ENCODE measurements around the gene HBS1L. TPM values are rescaled to one million over a fixed set of nuclear protein-coding genes. Genes with fewer than 3 reads are reported as not detected.

HBS1L gene
- total and polyA plus RNA-seq, 4 donors = 32.7 to 89.0 (median 52.2) TPM

DNA sequence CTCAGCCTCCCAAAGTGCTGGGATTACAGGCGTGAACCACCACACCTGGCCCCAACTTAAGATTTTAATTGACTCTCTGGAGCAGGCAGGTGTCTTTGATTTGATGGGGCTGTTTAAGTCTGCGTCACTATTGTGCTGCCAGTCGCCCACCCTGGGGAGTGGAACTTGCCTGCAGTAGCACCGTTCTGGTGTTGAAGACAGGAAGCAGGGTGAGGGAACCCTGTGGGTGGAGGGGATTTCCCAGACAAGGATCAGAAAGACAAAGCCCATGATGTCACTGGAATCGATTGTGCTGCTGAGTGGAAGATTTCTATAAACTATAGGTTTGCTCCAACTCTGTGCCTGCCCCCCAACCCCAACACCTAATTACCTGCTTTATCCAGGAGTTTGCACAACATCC lies 115.7 kb downstream of the HBS1L start (continued):
- TF ChIP-seq, protein P1, sequence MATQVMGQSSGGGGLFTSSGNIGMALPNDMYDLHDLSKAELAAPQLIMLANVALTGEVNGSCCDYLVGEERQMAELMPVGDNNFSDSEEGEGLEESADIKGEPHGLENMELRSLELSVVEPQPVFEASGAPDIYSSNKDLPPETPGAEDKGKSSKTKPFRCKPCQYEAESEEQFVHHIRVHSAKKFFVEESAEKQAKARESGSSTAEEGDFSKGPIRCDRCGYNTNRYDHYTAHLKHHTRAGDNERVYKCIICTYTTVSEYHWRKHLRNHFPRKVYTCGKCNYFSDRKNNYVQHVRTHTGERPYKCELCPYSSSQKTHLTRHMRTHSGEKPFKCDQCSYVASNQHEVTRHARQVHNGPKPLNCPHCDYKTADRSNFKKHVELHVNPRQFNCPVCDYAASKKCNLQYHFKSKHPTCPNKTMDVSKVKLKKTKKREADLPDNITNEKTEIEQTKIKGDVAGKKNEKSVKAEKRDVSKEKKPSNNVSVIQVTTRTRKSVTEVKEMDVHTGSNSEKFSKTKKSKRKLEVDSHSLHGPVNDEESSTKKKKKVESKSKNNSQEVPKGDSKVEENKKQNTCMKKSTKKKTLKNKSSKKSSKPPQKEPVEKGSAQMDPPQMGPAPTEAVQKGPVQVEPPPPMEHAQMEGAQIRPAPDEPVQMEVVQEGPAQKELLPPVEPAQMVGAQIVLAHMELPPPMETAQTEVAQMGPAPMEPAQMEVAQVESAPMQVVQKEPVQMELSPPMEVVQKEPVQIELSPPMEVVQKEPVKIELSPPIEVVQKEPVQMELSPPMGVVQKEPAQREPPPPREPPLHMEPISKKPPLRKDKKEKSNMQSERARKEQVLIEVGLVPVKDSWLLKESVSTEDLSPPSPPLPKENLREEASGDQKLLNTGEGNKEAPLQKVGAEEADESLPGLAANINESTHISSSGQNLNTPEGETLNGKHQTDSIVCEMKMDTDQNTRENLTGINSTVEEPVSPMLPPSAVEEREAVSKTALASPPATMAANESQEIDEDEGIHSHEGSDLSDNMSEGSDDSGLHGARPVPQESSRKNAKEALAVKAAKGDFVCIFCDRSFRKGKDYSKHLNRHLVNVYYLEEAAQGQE (IDR thresholded peaks at IDR 0.05) = no peak
- TF ChIP-seq EGR1 (IDR thresholded peaks at IDR 0.05; ENCODE audit: low read depth in 2 of 2) = no peak

DNA sequence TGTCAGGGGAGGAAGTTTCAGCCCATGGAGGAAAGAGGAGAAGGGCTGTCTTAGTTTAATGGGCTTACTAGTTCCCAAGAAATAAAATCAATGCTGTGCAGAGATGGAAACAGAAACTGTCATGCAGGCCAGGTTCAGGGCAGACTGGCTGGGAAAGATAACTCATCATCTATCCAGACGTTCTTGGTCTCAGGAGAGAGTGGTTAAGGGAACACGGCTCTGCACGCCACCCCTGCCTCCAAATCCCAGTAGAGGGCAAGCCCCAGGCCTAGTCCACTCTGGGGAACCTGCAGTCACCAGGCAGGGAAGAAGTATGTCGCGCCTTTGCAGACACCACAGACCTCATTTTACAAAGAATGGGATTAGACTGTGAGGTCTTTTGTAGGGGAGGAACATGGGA lies 117.2 kb downstream of the HBS1L start:
- Histone ChIP-seq H3K4me3 (ENCODE audit: low read depth in 1 of 3, low read length in 3 of 3) (no peak overlapping the region), H3K27me3 (ENCODE audit: control insufficient read depth in 4 of 4, insufficient read depth in 4 of 4, low read length in 3 of 4) (no peaks in the 10 kb centered on the region), H3K9me3 (ENCODE audit: control insufficient read depth in 4 of 4, low read length in 3 of 4) (no peaks in the 10 kb centered on the region), H3K36me3 (ENCODE audit: control insufficient read depth in 4 of 4, insufficient read depth in 3 of 4, low read depth in 1 of 4, low read length in 3 of 4) (peaks cover 8 to 35% (median 19%) of the 10 kb centered on the region in 4 donors), H3K4me1 (ENCODE audit: control insufficient read depth in 4 of 4, insufficient read depth in 4 of 4, low read length in 3 of 4) (peaks cover 3 to 66% (median 37%) of the 10 kb centered on the region in 4 donors), H3K9ac (ENCODE audit: low read depth in 1 of 2, low read length in 2 of 2) (no peak overlapping the region), H3K27ac (ENCODE audit: low read depth in 1 of 2, low read length in 2 of 2) (no peak overlapping the region)
- TF ChIP-seq, protein P2, sequence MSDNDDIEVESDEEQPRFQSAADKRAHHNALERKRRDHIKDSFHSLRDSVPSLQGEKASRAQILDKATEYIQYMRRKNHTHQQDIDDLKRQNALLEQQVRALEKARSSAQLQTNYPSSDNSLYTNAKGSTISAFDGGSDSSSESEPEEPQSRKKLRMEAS (IDR thresholded peaks at IDR 0.05) = no peak
- TF ChIP-seq YY1 (IDR thresholded peaks at IDR 0.05) = no peak
- TF ChIP-seq, protein P3, sequence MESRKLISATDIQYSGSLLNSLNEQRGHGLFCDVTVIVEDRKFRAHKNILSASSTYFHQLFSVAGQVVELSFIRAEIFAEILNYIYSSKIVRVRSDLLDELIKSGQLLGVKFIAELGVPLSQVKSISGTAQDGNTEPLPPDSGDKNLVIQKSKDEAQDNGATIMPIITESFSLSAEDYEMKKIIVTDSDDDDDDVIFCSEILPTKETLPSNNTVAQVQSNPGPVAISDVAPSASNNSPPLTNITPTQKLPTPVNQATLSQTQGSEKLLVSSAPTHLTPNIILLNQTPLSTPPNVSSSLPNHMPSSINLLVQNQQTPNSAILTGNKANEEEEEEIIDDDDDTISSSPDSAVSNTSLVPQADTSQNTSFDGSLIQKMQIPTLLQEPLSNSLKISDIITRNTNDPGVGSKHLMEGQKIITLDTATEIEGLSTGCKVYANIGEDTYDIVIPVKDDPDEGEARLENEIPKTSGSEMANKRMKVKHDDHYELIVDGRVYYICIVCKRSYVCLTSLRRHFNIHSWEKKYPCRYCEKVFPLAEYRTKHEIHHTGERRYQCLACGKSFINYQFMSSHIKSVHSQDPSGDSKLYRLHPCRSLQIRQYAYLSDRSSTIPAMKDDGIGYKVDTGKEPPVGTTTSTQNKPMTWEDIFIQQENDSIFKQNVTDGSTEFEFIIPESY (IDR thresholded peaks at IDR 0.05) = no peak
- no peak for TF ChIP-seq SP1 (IDR thresholded peaks at IDR 0.05)
- no peak for TF ChIP-seq GABPA (IDR thresholded peaks at IDR 0.05 in 1 of 2, conservative IDR thresholded peaks at IDR 0.05 in 1 of 2)
- no peak for TF ChIP-seq HNF4G (IDR thresholded peaks at IDR 0.05)
- TF ChIP-seq, protein P1 (IDR thresholded peaks at IDR 0.05) = no peak
- 79% methylated on average over 5 of the region's 5 CpGs for WGBS
- DNase-seq (ENCODE audit: low spot score) = no peak

DNA sequence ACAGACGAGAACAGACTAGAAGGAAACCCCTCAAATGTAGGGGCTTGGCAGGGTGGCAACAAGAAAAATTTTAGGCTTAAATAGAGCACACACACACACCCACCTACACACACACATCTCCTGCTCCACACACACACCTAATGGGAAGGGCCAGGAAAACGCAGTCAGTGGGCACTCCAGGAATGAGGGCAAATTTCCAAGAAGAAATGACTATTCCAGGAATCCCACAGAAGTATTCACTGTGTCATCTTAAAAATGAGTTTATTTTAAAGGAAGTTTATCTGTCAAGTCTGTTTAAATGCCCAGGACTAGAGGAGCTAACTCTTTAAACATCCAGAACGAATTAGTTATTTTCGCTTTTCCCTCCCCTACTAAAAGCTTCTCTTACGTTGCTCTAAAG lies 117.7 kb downstream of the HBS1L start:
- no peaks in the 10 kb centered on the region for H3K9me3 ChIP-seq (ENCODE audit: control insufficient read depth in 4 of 4, low read length in 3 of 4)
- TF ChIP-seq HNF4G (IDR thresholded peaks at IDR 0.05) (no peak), RAD21 (IDR thresholded peaks at IDR 0.05) (no peak), JUND (IDR thresholded peaks at IDR 0.05) (no peak), EGR1 (IDR thresholded peaks at IDR 0.05; ENCODE audit: low read depth in 2 of 2) (no peak), HNF4A (conservative IDR thresholded peaks at IDR 0.05) (no peak), RXRA (IDR thresholded peaks at IDR 0.05) (no peak), GABPA (IDR thresholded peaks at IDR 0.05 in 1 of 2, conservative IDR thresholded peaks at IDR 0.05 in 1 of 2) (no peak), FOXA2 (IDR thresholded peaks at IDR 0.05) (no peak), SP1 (IDR thresholded peaks at IDR 0.05) (no peak)
- TF ChIP-seq, protein P1 (IDR thresholded peaks at IDR 0.05) = no peak
- no peak overlapping the region for H3K4me3 ChIP-seq (ENCODE audit: low read depth in 1 of 3, low read length in 3 of 3)
- H3K9ac ChIP-seq (ENCODE audit: low read depth in 1 of 2, low read length in 2 of 2) = no peak overlapping the region
- WGBS = 79% methylated on average over 5 of the region's 5 CpGs
- H3K36me3 ChIP-seq (ENCODE audit: control insufficient read depth in 4 of 4, insufficient read depth in 3 of 4, low read depth in 1 of 4, low read length in 3 of 4) = peaks cover 6 to 34% (median 15%) of the 10 kb centered on the region in 4 donors
- no peak for DNase-seq (ENCODE audit: low spot score)
- H3K4me1 ChIP-seq (ENCODE audit: control insufficient read depth in 4 of 4, insufficient read depth in 4 of 4, low read length in 3 of 4) = peaks cover 3 to 69% (median 41%) of the 10 kb centered on the region in 4 donors
- no peak overlapping the region for H3K27ac ChIP-seq (ENCODE audit: low read depth in 1 of 2, low read length in 2 of 2)
- H3K27me3 ChIP-seq (ENCODE audit: control insufficient read depth in 4 of 4, insufficient read depth in 4 of 4, low read length in 3 of 4) = no peaks in the 10 kb centered on the region

All from liver (tissue), 9 donors.